Hepatocyte (in vitro differentiated cells): Measurements from ENCODE around the gene UBQLN4. TPM values are rescaled to one million over a fixed set of nuclear protein-coding genes. Genes with fewer than 3 reads are reported as not detected.
"Not testable (repeated sequence)": the region's sequence is repeated elsewhere in the genome, so short reads cannot be mapped to it uniquely, and the experiment has no call there.

Source experiments
- DNase-seq: peaks from one replicate; pipeline ENCODE4 v3.0.0-alpha.2; 2016; ENCODE audit warnings: low spot score
- H2AFZ ChIP-seq: fragments of 200-600 bp; sonication (generic); 2 replicates; pipeline ENCODE4 v1.6.0; 2016; ENCODE audit warnings: antibody characterized with exemption, mild to moderate bottlenecking
- H3K27ac ChIP-seq: fragments of 200-600 bp; sonication (generic); 2 replicates; pipeline ENCODE4 v1.5.1; 2016; ENCODE audit warnings: mild to moderate bottlenecking
- H3K27me3 ChIP-seq: fragments of 200-600 bp; sonication (generic); 2 replicates; pipeline ENCODE4 v1.6.1; 2016
- H3K36me3 ChIP-seq: fragments of 200-600 bp; sonication (generic); replicated peaks from 2 replicates; pipeline ENCODE4 v1.5.1; 2016; ENCODE audit warnings: low read depth; ENCODE audit not compliant: insufficient read depth
- H3K4me1 ChIP-seq: fragments of 200-600 bp; sonication (generic); 2 replicates; pipeline ENCODE4 v1.5.1; 2016; ENCODE audit warnings: mild to moderate bottlenecking, moderate library complexity; ENCODE audit not compliant: insufficient read depth
- H3K4me2 ChIP-seq: fragments of 200-600 bp; sonication (generic); 2 replicates; pipeline ENCODE4 v1.6.0; 2016
- H3K4me3 ChIP-seq: fragments of 200-600 bp; sonication (generic); 2 replicates; pipeline ENCODE4 v1.5.1; 2016; ENCODE audit warnings: mild to moderate bottlenecking
- H3K79me2 ChIP-seq: fragments of 200-600 bp; sonication (generic); 2 replicates; pipeline ENCODE4 v1.6.0; 2017; ENCODE audit warnings: mild to moderate bottlenecking
- H3K9me2 ChIP-seq: fragments of 200-600 bp; sonication (generic); replicated peaks from 2 replicates; pipeline ENCODE4 v1.6.0; 2017; ENCODE audit warnings: mild to moderate bottlenecking; ENCODE audit not compliant: insufficient read depth
- H3K9me3 ChIP-seq: fragments of 200-600 bp; sonication (generic); 2 replicates; pipeline ENCODE4 v1.5.1; 2016; ENCODE audit warnings: low read depth, mild to moderate bottlenecking
- H4K20me1 ChIP-seq: fragments of 200-600 bp; sonication (generic); 2 replicates; pipeline ENCODE4 v1.6.0; 2016; ENCODE audit warnings: mild to moderate bottlenecking; ENCODE audit not compliant: insufficient read depth, poor library complexity, severe bottlenecking
- CTCF ChIP-seq: fragments of 200-600 bp; sonication (generic); IDR thresholded peaks from 2 replicates; pipeline ENCODE4 v1.5.1; 2016; ENCODE audit warnings: antibody characterized with exemption, mild to moderate bottlenecking; ENCODE audit not compliant: poor library complexity
- EZH2 ChIP-seq: fragments of 200-600 bp; sonication (generic); IDR thresholded peaks from 2 replicates; pipeline ENCODE4 v1.6.1; 2016; ENCODE audit warnings: antibody characterized with exemption, mild to moderate bottlenecking, borderline replicate concordance
- EZH2phosphoT487 ChIP-seq: fragments of 200-600 bp; sonication (generic); IDR thresholded peaks from one replicate; pipeline ENCODE4 v1.6.1; 2018; ENCODE audit warnings: antibody characterized with exemption, mild to moderate bottlenecking, low read depth, moderate library complexity; ENCODE audit not compliant: unreplicated experiment, severe bottlenecking
- WGBS: methylation state at CpG from one replicate; pipeline ENCODE4 v1.1.6; 2016; ENCODE audit warnings: low lambda C conversion rate; ENCODE audit errors: missing lambda C conversion rate; 5-methylcytosine and 5-hydroxymethylcytosine counted together
- polyA plus RNA-seq: library from polyadenylated mRNA; unstranded; fragments of >200 nt; fragmentation: Nextera tagmentation; extraction: Ambion mirVana; gene quantifications from 2 replicates; pipeline ENCODE4 v1.2.1, GENCODE V29; 2016
- total RNA-seq: library from RNA; depleted of rRNA; stranded (reverse); fragments of >200 nt; gene quantifications from 2 replicates; pipeline ENCODE4 v1.2.3, GENCODE V29; 2014

The UBQLN4 gene
- total and polyA plus RNA-seq, 2 experiments from 2014 or later: 29.5 to 35.3 TPM

DNA sequence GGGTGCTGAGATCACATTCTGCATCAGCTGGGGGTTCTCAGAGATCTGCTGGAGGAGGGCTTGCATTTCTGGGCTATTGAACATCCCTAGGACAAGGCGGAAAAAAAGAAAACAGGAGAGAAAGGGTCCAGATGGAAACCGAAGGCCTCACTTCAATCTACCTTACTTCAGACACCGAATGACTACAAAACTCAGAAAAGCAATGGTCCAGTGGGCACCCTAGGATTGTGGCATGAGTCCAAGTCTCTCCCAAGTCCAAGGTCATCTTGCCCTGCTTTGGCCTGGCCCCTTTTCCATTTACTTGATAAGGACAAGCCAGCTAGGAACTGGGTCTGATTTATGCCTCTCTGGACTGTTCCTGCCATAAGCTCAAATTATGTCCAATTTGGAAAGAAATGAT is 10.8 kb downstream of the UBQLN4 start:
- Histone ChIP-seq H3K79me2 (peaks cover 2% of the 10 kb centered on the region), H3K36me3 (no peaks in the 10 kb centered on the region)

GRCh38 chr1:156034991-156035390 is 18.6 kb downstream of the UBQLN4 start:
- H3K4me2 ChIP-seq, H2AFZ ChIP-seq, H3K4me3 ChIP-seq, H3K4me1 ChIP-seq, H3K9me2 ChIP-seq, H3K27me3 ChIP-seq, DNase-seq, H3K27ac ChIP-seq, H3K9me3 ChIP-seq, H4K20me1 ChIP-seq, H3K79me2 ChIP-seq, H3K36me3 ChIP-seq: not testable (repeated sequence)
- WGBS: 93% methylated on average over 4 of the region's 4 CpGs

More for the DNA sequence above, 10.8 kb downstream of the UBQLN4 start:
- DNase-seq: no peak
- no peak for TF ChIP-seq CTCF
- no peak for TF ChIP-seq EZH2
- no peak for TF ChIP-seq EZH2phosphoT487
- Histone ChIP-seq H4K20me1 (no peaks in the 10 kb centered on the region), H3K4me2 (no peak overlapping the region), H3K27ac (no peak overlapping the region), H2AFZ (no peak overlapping the region), H3K27me3 (no peaks in the 10 kb centered on the region), H3K9me2 (no peaks in the 10 kb centered on the region), H3K4me3 (no peak overlapping the region), H3K4me1 (no peaks in the 10 kb centered on the region), H3K9me3 (no peaks in the 10 kb centered on the region)
- WGBS: 98% methylated on average over 3 of the region's 3 CpGs

GRCh38 chr1:156033011-156033410 is 20.6 kb downstream of the UBQLN4 start:
- Histone ChIP-seq H3K4me1 (no peaks in the 10 kb centered on the region), H3K36me3 (no peaks in the 10 kb centered on the region), H4K20me1 (no peaks in the 10 kb centered on the region), H3K79me2 (no peaks in the 10 kb centered on the region), H3K4me3 (no peak overlapping the region), H3K9me3 (no peaks in the 10 kb centered on the region), H3K4me2 (no peak overlapping the region), H3K9me2 (no peaks in the 10 kb centered on the region), H2AFZ (no peak overlapping the region), H3K27me3 (no peaks in the 10 kb centered on the region), H3K27ac (no peak overlapping the region)
- DNase-seq: no peak
- WGBS: 75% methylated on average over 6 of the region's 6 CpGs
- TF ChIP-seq EZH2 (no peak), CTCF (no peak), EZH2phosphoT487 (no peak)

GRCh38 chr1:156026588-156026987 is 27.0 kb downstream of the UBQLN4 start:
- H3K27me3 ChIP-seq: no peaks in the 10 kb centered on the region
- TF ChIP-seq EZH2phosphoT487: no peak
- no peak for TF ChIP-seq EZH2
- TF ChIP-seq CTCF: no peak
- H3K79me2 ChIP-seq: no peaks in the 10 kb centered on the region
- H3K4me3 ChIP-seq: no peak overlapping the region
- no peaks in the 10 kb centered on the region for H3K9me3 ChIP-seq
- H3K9me2 ChIP-seq: no peaks in the 10 kb centered on the region
- WGBS: 92% methylated on average over 4 of the region's 4 CpGs
- H3K27ac ChIP-seq: no peak overlapping the region
- no peaks in the 10 kb centered on the region for H4K20me1 ChIP-seq
- H3K4me1 ChIP-seq: peaks cover 7% of the 10 kb centered on the region
- no peak overlapping the region for H3K4me2 ChIP-seq
- no peaks in the 10 kb centered on the region for H3K36me3 ChIP-seq
- no peak for DNase-seq
- no peak overlapping the region for H2AFZ ChIP-seq
